Ishikawa (cell line): ENCODE results near the gene RAG2.

ENCODE experiments used
- CEBPB ChIP-seq: IDR thresholded peaks from 2 replicates; pipeline ENCODE4 v1.6.1; 2012
- CREB1 ChIP-seq: IDR thresholded peaks from 2 replicates; pipeline ENCODE4 v1.6.1; 2012; ENCODE audit warnings: low read depth
- EGR1 ChIP-seq: IDR thresholded peaks from 2 replicates; pipeline ENCODE4 v1.6.1; 2012
- EP300 ChIP-seq: IDR thresholded peaks from 2 replicates; pipeline ENCODE4 v1.6.1; 2012; ENCODE audit warnings: borderline replicate concordance
- FOXM1 ChIP-seq: IDR thresholded peaks from 2 replicates; pipeline ENCODE4 v1.6.1; 2012; ENCODE audit warnings: low read depth, borderline replicate concordance
- MAX ChIP-seq: IDR thresholded peaks from 2 replicates; pipeline ENCODE4 v1.6.1; 2012
- NFIC ChIP-seq: IDR thresholded peaks from 2 replicates; pipeline ENCODE4 v1.6.1; 2012
- RAD21 ChIP-seq: IDR thresholded peaks from 2 replicates; pipeline ENCODE4 v1.6.1; 2012; ENCODE audit warnings: low read depth
- REST ChIP-seq: IDR thresholded peaks from 2 replicates; pipeline ENCODE4 v1.6.1; 2012; ENCODE audit warnings: low read depth, mild to moderate bottlenecking
- TAF1 ChIP-seq: IDR thresholded peaks from 2 replicates; pipeline ENCODE4 v1.6.1; 2012; ENCODE audit warnings: low read depth, mild to moderate bottlenecking
- TCF12 ChIP-seq: IDR thresholded peaks from 2 replicates; pipeline ENCODE4 v1.6.1; 2012; ENCODE audit warnings: low read depth
- TEAD4 ChIP-seq: IDR thresholded peaks from 2 replicates; pipeline ENCODE4 v1.6.1; 2012
- USF1 ChIP-seq: IDR thresholded peaks from 2 replicates; pipeline ENCODE4 v1.6.1; 2012
- YY1 ChIP-seq: IDR thresholded peaks from 2 replicates; pipeline ENCODE4 v1.6.1; 2012; ENCODE audit warnings: low read depth
- ZBTB7A ChIP-seq: IDR thresholded peaks from 2 replicates; pipeline ENCODE4 v1.6.1; 2012; ENCODE audit warnings: low read depth

The RAG2 gene

GRCh38 chr11:36578458-36578857, 19.6 kb downstream of the RAG2 start:
- no peak for TF ChIP-seq USF1
- TF ChIP-seq CREB1: no peak
- TF ChIP-seq RAD21: no peak
- no peak for TF ChIP-seq MAX
- no peak for TF ChIP-seq YY1
- TF ChIP-seq TAF1: no peak
- no peak for TF ChIP-seq NFIC
- no peak for TF ChIP-seq FOXM1
- no peak for TF ChIP-seq ZBTB7A
- no peak for TF ChIP-seq REST
- no peak for TF ChIP-seq TEAD4
- TF ChIP-seq EGR1: no peak
- no peak for TF ChIP-seq CEBPB
- TF ChIP-seq EP300: no peak
- TF ChIP-seq TCF12: no peak

GRCh38 chr11:36577859-36578258, 20.2 kb downstream of the RAG2 start:
- no peak for TF ChIP-seq USF1
- no peak for TF ChIP-seq MAX
- TF ChIP-seq EGR1: no peak
- no peak for TF ChIP-seq TAF1
- no peak for TF ChIP-seq CEBPB
- TF ChIP-seq TEAD4: no peak
- TF ChIP-seq EP300: no peak
- TF ChIP-seq FOXM1: no peak

GRCh38 chr11:36577373-36577772, 20.7 kb downstream of the RAG2 start:
- no peak for TF ChIP-seq ZBTB7A
- TF ChIP-seq TAF1: no peak
- no peak for TF ChIP-seq MAX
- TF ChIP-seq USF1: no peak
- no peak for TF ChIP-seq RAD21
- no peak for TF ChIP-seq YY1
- no peak for TF ChIP-seq EGR1
- no peak for TF ChIP-seq TEAD4
- no peak for TF ChIP-seq EP300
- no peak for TF ChIP-seq FOXM1
- no peak for TF ChIP-seq CREB1
- TF ChIP-seq NFIC: no peak
- no peak for TF ChIP-seq REST
- TF ChIP-seq TCF12: no peak

GRCh38 chr11:36574486-36574885, 23.6 kb downstream of the RAG2 start:
- no peak for TF ChIP-seq ZBTB7A
- TF ChIP-seq NFIC: 0 out of 2 replicates have a peak, but pooled peaks have one; percentile 22

- TF ChIP-seq CREB1 (no peak), TAF1 (no peak), RAD21 (no peak), EP300 (no peak), ZBTB7A (no peak), MAX (no peak), REST (no peak), TCF12 (no peak), TEAD4 (no peak), NFIC (no peak), CEBPB (no peak), USF1 (no peak), FOXM1 (no peak), EGR1 (no peak), YY1 (no peak)
These were observed 28.9 kb downstream of the RAG2 start for GRCh38 chr11:36569095-36569494.
